HL-60 (cell line): Measurements from ENCODE around the gene MYO1E.

Source experiments
- CTCF ChIP-seq: IDR thresholded peaks from one replicate; pipeline ENCODE4 v1.5.1; 2011; ENCODE audit warnings: low read length, control low read depth, inconsistent platforms; ENCODE audit not compliant: insufficient read depth
- REST ChIP-seq: IDR thresholded peaks from 2 replicates; pipeline ENCODE4 v1.6.1; 2012; ENCODE audit warnings: low read depth; ENCODE audit not compliant: insufficient replicate concordance

GRCh38 chr15:59407946-59408345 lies 35.3 kb upstream of the MYO1E start:
- TF ChIP-seq CTCF (no peak), REST (no peak)
